Measurements from ENCODE around the gene EIF4B.
"Not testable (repeated sequence)": the region's sequence is repeated elsewhere in the genome, so short reads cannot be mapped to it uniquely, and the experiment has no call there.

EIF4B gene

DNA sequence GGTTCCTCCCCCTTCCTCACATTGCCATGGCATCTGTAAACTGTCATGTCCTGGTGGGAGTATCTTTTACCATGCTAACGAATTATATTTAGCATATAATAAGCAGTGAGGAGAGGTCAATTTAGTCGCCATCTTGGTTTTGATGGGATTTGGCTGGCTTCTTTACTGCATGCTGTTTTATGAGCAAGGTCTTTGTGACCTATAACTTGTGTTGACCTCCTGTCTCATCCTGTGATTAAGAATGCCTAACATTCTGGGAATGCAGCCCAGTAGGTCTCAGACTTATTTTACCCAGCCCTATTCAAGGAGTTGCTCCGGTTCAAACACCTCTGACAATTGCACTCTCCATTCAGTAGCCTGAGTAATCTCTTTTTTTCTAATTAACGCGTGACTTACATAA is 2.1 kb upstream of the EIF4B start:
- DNase-seq (ENCODE audit: low spot score), result peak; percentile 83

DNA sequence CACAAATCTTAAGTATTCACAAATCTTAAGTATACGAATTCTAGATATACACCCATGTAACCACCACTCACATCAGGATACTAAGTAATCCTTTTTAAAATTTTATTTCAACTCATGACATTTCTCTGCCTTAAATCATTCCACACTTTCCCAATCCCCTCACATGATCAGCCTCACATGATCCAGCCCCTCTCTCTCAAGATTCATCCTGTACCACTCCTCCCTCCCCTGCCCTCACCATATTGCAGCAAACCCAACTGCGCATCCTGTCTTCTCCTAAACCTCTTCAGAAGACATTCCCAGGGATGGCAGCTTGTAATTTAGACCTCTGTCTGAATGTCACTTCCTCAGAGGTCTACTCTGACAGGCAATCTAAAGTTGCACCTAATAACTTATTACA is 1.7 kb upstream of the EIF4B start:
- DNase-seq (ENCODE audit: low spot score), result no peak

- peak; percentile 47 for DNase-seq (ENCODE audit: low spot score)
Measured at GRCh38 chr12:53005215-53005985, 856 bp upstream of the EIF4B start.

- peak; percentile 86 for DNase-seq (ENCODE audit: low spot score)
Measured at GRCh38 chr12:53006810-53007309, 604 bp downstream of the EIF4B start.

DNA sequence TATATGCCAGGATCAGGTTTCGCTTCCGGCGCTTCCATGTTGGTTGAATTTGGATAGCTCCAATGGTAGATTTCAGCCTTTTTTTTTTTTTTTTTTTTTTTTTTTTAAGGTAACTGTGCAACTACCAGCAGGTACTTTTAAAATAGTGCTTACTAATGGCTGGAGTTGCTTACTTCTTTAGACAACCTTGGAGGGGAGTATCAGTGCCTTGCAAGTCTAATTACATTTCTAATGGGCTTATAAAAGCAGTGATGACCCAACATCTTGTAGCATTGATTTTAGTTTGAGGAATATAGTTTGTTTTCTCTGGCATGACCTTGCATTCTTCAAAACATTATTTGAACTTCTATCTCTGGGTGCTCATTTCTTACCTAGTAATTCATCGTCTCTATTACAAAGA is 1.1 kb downstream of the EIF4B start:
- no peak for DNase-seq (ENCODE audit: low spot score)

DNA sequence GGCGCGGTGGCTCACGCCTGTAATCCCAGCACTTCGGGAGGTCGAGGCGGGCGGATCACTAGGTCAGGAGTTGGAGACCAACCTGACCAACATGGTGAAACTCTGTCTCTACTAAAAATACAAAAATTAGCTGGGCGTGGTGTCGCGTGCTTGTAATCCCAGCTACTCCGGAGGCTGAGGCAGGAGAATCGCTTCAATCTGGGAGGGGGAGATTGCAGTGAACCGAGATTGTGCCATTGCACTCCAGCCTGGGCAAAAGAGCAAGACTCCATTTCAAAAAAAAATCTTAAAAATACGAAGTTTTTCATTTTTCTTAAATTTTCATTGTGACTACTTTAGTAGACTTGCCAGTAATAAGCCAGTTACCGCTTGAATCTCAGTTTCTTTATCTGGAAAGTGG is 2.5 kb downstream of the EIF4B start:
- not testable (repeated sequence) for DNase-seq (ENCODE audit: low spot score)

DNA sequence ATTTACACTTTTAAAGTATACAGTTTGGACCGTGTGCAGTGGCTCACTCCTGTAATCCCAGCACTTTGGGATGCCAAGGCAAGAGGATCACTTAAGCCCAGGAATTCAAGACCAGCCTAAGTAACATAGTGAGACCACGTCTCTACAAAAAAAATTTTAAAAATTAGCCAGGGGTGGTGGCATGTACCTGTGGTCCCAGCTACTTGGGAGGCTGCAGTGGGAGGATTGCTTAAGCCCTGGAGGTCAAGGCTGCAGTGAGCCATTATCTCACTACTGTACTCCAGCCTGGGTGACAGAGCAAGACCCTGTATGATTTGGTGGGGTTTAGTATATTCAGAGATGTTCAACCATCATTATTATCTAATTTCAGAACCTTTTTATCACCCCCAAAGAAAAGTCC is 4.7 kb downstream of the EIF4B start:
- DNase-seq (ENCODE audit: low spot score), result no peak

GRCh38 chr12:53011889-53012288 is 5.6 kb downstream of the EIF4B start:
- DNase-seq (ENCODE audit: low spot score), result no peak

- DNase-seq (ENCODE audit: low spot score), result no peak
Measured at GRCh38 chr12:53012928-53013327, 6.7 kb downstream of the EIF4B start.

- DNase-seq (ENCODE audit: low spot score), result no peak
Measured at GRCh38 chr12:53014709-53015108, 8.5 kb downstream of the EIF4B start.

DNA sequence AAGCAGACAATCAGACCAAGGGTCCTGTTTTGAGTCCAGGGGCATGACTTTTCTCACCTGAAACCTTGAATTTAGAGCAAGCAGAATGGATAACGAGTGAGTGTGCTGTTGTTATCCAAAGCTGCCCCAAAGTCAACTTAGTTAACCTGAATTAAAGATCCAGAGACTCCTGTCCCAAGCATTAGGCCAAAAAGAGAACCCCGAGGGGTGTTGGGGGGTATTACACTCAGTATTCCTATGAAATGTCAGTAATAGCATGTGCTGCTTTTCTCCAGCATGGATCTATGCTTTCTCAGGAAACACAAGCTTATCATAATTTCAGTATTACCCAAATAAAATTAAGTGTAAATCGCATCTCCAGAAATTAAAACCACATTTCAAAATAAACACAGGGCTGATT is 19.0 kb downstream of the EIF4B start:
- DNase-seq (ENCODE audit: low spot score), result peak; percentile 22

GRCh38 chr12:53027014-53027413 is 20.8 kb downstream of the EIF4B start:
- DNase-seq (ENCODE audit: low spot score), result not testable (repeated sequence)

DNA sequence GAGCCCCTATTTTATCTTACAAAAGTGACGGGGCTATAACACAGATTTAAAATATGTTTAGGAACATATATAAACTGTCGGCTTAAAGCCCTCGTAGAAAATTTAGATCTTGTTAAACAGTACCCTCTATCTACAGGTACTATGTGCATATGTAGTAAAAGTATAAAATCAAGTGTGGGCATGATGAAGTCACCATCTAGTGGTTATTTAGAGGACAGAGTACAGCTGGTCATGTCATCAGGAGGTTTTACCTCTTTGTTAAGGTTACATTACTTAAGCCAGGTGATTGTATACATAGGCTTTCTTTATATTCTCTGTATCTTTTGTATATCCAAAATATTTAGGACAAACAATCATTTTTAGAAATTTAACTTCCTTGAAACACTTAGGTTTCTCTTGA is 25.4 kb downstream of the EIF4B start:
- DNase-seq (ENCODE audit: low spot score), result no peak

DNA sequence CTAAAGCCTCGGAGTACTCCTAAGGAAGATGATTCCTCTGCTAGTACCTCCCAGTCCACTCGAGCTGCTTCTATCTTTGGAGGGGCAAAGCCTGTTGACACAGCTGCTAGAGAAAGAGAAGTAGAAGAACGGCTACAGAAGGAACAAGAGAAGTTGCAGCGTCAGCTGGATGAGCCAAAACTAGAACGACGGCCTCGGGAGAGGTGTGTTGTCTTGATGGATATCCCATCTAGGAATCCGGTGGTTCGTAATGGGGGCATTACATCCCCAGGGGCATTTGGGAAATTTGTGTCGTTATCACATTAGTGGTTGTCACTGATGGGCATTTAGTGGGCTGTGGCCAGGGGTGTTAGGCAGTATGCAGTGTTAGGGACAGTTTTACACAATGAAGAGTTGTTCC is 27.6 kb downstream of the EIF4B start:
- not testable (repeated sequence) for DNase-seq (ENCODE audit: low spot score)

DNA sequence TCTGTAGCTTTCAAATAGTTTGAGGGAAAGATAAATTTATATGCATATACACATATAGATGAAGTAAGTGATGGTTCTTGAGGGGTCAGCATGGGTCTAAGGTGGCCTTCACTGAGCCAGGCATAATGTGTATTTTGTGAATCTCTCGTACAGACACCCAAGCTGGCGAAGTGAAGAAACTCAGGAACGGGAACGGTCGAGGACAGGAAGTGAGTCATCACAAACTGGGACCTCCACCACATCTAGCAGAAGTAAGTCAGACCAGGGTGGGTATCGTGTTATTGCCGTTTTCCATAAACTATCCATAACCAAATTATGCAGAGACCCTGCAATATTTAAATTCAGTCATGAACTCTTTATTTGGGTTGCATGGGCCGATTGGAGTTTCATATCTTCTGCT is 28.2 kb downstream of the EIF4B start:
- no peak for DNase-seq (ENCODE audit: low spot score)

DNA sequence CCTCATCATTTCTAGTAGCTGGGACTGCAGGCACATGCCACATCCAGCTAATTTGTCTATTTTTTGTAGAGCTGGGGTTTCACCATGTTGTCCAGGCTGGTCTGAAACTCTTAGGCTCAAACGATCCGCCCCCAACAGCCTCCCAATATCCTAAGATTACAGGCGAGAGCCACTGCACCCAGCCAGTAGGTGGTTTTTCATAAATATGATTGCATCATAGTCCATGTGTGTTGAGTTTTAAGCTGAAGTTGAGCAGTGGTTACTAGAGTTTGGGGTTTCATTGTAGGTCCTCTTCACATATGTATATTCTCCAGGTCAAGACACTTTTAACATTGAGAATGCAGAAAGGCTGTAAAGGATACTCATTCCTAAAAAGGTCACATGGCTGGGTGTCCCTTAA is 30.5 kb downstream of the EIF4B start:
- no peak for DNase-seq (ENCODE audit: low spot score)

GRCh38 chr12:53039851-53040250 is 33.6 kb downstream of the EIF4B start:
- DNase-seq (ENCODE audit: low spot score), result no peak

- DNase-seq (ENCODE audit: low spot score), result no peak
Measured at GRCh38 chr12:53042607-53043454, 36.6 kb downstream of the EIF4B start.

DNA sequence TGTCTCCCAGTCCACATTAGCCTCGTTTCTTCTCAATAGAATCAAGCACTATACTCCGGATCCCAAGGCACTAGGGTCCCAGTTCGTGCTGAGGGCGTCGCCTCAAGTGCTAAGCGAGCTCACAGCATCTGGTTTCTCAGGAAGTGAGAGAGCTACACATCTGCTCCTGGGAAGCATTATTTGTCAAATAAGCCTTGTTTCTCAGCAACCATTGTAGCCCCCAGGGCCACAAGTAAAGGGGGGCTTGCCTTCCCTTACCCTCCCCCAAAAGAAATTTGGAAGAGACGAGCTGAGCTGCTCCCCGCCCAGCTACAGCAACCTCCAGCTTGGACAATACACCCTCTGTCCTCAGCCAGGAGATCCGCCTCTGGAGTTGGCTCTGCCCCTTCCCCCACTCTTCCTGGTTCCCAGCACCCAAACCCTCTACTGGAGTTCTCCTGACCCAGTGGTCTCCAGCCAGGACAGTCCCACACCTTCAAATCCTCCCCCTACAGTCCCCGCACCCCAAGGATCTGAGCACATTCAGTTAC is 37.9 kb downstream of the EIF4B start:
- no peak for DNase-seq (ENCODE audit: low spot score)

- no peak for DNase-seq (ENCODE audit: low spot score)
Measured at GRCh38 chr12:53044896-53045695, 38.8 kb downstream of the EIF4B start.

GRCh38 chr12:53045696-53046045 is 39.4 kb downstream of the EIF4B start:
- no peak for DNase-seq (ENCODE audit: low spot score)

GRCh38 chr12:53046655-53047220 is 40.5 kb downstream of the EIF4B start:
- DNase-seq (ENCODE audit: low spot score), result peak; percentile 82
